Measurements from ENCODE around the gene HIGD1A.

Gene HIGD1A

GRCh38 chr3:42747581-42747980 is 56.7 kb downstream of the HIGD1A start:
- no peaks in the 10 kb centered on the region for H3K36me3 ChIP-seq (replicated peaks)
- H3K27ac ChIP-seq = no peak overlapping the region
- in situ Hi-C loops (cut with HindIII; ENCODE audit: low pct_ligation_motif_present, low sequenced_read_pairs) = no loop called here
- no peaks in the 10 kb centered on the region for H3K27me3 ChIP-seq (replicated peaks)
- H3K4me3 ChIP-seq (ENCODE audit: low read depth, low read length) = no peak overlapping the region
- DNase-seq = no peak
- TF ChIP-seq CTCF (IDR thresholded peaks at IDR 0.05; ENCODE audit: low read depth, low read length, missing control alignments) = no peak

- H3K4me3 ChIP-seq (ENCODE audit: low read depth, low read length) = no peak overlapping the region
- no peak for TF ChIP-seq CTCF (IDR thresholded peaks at IDR 0.05; ENCODE audit: low read depth, low read length, missing control alignments)
- H3K36me3 ChIP-seq (replicated peaks) = no peaks in the 10 kb centered on the region
- DNase-seq = no peak
- in situ Hi-C loops (cut with HindIII; ENCODE audit: low pct_ligation_motif_present, low sequenced_read_pairs) = no loop called here
- H3K27ac ChIP-seq = no peak overlapping the region
- no peaks in the 10 kb centered on the region for H3K27me3 ChIP-seq (replicated peaks)
Observed at GRCh38 chr3:42746455-42747450, 57.5 kb downstream of the HIGD1A start.

GRCh38 chr3:42745776-42746454 is 58.4 kb downstream of the HIGD1A start:
- Histone ChIP-seq H3K27ac (no peak overlapping the region), H3K36me3 (replicated peaks) (no peaks in the 10 kb centered on the region), H3K4me3 (ENCODE audit: low read depth, low read length) (no peak overlapping the region), H3K27me3 (replicated peaks) (no peaks in the 10 kb centered on the region)
- in situ Hi-C loops (cut with HindIII; ENCODE audit: low pct_ligation_motif_present, low sequenced_read_pairs) = no loop called here
- no peak for TF ChIP-seq CTCF (IDR thresholded peaks at IDR 0.05; ENCODE audit: low read depth, low read length, missing control alignments)
- no peak for DNase-seq

- no peak overlapping the region for H3K4me3 ChIP-seq (ENCODE audit: low read depth, low read length)
- no peak for TF ChIP-seq CTCF (IDR thresholded peaks at IDR 0.05; ENCODE audit: low read depth, low read length, missing control alignments)
- H3K36me3 ChIP-seq (replicated peaks) = no peaks in the 10 kb centered on the region
- in situ Hi-C loops (cut with HindIII; ENCODE audit: low pct_ligation_motif_present, low sequenced_read_pairs) = no loop called here
- no peak for DNase-seq
- no peak overlapping the region for H3K27ac ChIP-seq
- H3K27me3 ChIP-seq (replicated peaks) = no peaks in the 10 kb centered on the region
Observed at GRCh38 chr3:42745291-42745745, 59.0 kb downstream of the HIGD1A start.

- TF ChIP-seq CTCF (IDR thresholded peaks at IDR 0.05; ENCODE audit: low read depth, low read length, missing control alignments) = no peak
- H3K27ac ChIP-seq = no peak overlapping the region
- in situ Hi-C loops (cut with HindIII; ENCODE audit: low pct_ligation_motif_present, low sequenced_read_pairs) = no loop called here
- H3K4me3 ChIP-seq (ENCODE audit: low read depth, low read length) = no peak overlapping the region
- H3K36me3 ChIP-seq (replicated peaks) = no peaks in the 10 kb centered on the region
- no peaks in the 10 kb centered on the region for H3K27me3 ChIP-seq (replicated peaks)
- DNase-seq = no peak
Observed at GRCh38 chr3:42743204-42743995, 60.9 kb downstream of the HIGD1A start.

Data from brain microvascular endothelial cell (primary cell).